Measurements from ENCODE around the gene FILIP1L.

FILIP1L gene

GRCh38 chr3:99861216-99861615 is 253.1 kb downstream of the FILIP1L start:
- TF ChIP-seq CTCF (conservative IDR thresholded peaks at IDR 0.05; ENCODE audit: low read depth, low read length) = no peak
- DNase-seq (ENCODE audit: low read depth) = no peak
- no peak overlapping the region for H3K4me3 ChIP-seq (ENCODE audit: low read length)

- TF ChIP-seq CTCF (conservative IDR thresholded peaks at IDR 0.05; ENCODE audit: low read depth, low read length) = no peak
- no peak for DNase-seq (ENCODE audit: low read depth)
- no peak overlapping the region for H3K4me3 ChIP-seq (ENCODE audit: low read length)
Measured at GRCh38 chr3:99859825-99860224, 254.5 kb downstream of the FILIP1L start.

- TF ChIP-seq CTCF (conservative IDR thresholded peaks at IDR 0.05; ENCODE audit: low read depth, low read length) = no peak
- H3K4me3 ChIP-seq (ENCODE audit: low read length) = no peak overlapping the region
- DNase-seq (ENCODE audit: low read depth) = no peak
Measured at GRCh38 chr3:99858469-99858868, 255.8 kb downstream of the FILIP1L start.

- H3K4me3 ChIP-seq (ENCODE audit: low read length) = no peak overlapping the region
- no peak for DNase-seq (ENCODE audit: low read depth)
- no peak for TF ChIP-seq CTCF (conservative IDR thresholded peaks at IDR 0.05; ENCODE audit: low read depth, low read length)
Measured at GRCh38 chr3:99857278-99857677, 257.0 kb downstream of the FILIP1L start.

- no peak for TF ChIP-seq CTCF (conservative IDR thresholded peaks at IDR 0.05; ENCODE audit: low read depth, low read length)
- DNase-seq (ENCODE audit: low read depth) = no peak
- no peak overlapping the region for H3K4me3 ChIP-seq (ENCODE audit: low read length)
Measured at GRCh38 chr3:99856437-99857220, 257.7 kb downstream of the FILIP1L start.

- TF ChIP-seq CTCF (conservative IDR thresholded peaks at IDR 0.05; ENCODE audit: low read depth, low read length) = no peak
- no peak for DNase-seq (ENCODE audit: low read depth)
- no peak overlapping the region for H3K4me3 ChIP-seq (ENCODE audit: low read length)
Measured at GRCh38 chr3:99855900-99856299, 258.4 kb downstream of the FILIP1L start.

GRCh38 chr3:99854756-99855298 is 259.5 kb downstream of the FILIP1L start:
- no peak for TF ChIP-seq CTCF (conservative IDR thresholded peaks at IDR 0.05; ENCODE audit: low read depth, low read length)
- H3K4me3 ChIP-seq (ENCODE audit: low read length) = no peak overlapping the region
- DNase-seq (ENCODE audit: low read depth) = no peak

All from retinal pigment epithelial cell (primary cell).